ENCODE results near the gene MGAT4C.

DNA sequence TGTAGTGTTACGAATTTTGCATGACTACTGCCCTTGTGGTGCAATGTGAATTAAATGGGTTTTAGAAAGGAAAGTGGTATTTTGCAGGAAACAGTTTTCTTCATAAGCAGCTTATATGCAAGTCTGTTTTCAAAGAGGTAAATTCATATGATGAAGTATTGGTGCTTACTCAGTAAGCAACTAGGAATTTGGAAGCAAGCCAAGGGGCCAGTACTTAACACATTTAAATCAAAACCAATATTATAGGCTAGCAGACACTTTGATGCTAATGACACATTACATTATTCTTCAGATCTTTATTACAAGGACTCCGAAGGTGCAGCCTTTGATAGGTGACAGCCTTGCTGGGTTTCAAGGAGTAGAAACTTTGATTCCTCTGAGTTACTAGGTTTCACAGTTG is 23.1 kb downstream of the MGAT4C start:
- TF ChIP-seq EZH2 (IDR thresholded peaks at IDR 0.05) (no peak), POLR2AphosphoS5 (IDR thresholded peaks at IDR 0.05; ENCODE audit: borderline replicate concordance, low read depth, low read length) (no peak)
